Measurements from ENCODE around the gene ITPR3.

GRCh38 chr6:33744895-33745546, 123.9 kb downstream of the ITPR3 start:
- no peak for TF ChIP-seq POLR2A (IDR thresholded peaks at IDR 0.05)
- TF ChIP-seq, protein P1, sequence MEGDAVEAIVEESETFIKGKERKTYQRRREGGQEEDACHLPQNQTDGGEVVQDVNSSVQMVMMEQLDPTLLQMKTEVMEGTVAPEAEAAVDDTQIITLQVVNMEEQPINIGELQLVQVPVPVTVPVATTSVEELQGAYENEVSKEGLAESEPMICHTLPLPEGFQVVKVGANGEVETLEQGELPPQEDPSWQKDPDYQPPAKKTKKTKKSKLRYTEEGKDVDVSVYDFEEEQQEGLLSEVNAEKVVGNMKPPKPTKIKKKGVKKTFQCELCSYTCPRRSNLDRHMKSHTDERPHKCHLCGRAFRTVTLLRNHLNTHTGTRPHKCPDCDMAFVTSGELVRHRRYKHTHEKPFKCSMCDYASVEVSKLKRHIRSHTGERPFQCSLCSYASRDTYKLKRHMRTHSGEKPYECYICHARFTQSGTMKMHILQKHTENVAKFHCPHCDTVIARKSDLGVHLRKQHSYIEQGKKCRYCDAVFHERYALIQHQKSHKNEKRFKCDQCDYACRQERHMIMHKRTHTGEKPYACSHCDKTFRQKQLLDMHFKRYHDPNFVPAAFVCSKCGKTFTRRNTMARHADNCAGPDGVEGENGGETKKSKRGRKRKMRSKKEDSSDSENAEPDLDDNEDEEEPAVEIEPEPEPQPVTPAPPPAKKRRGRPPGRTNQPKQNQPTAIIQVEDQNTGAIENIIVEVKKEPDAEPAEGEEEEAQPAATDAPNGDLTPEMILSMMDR (IDR thresholded peaks at IDR 0.05): no peak
